Measurements from ENCODE around the gene SEPTIN5. TPM values are rescaled to one million over a fixed set of nuclear protein-coding genes. Genes with fewer than 3 reads are reported as not detected.
A peak's percentile ranks its signal among the peaks of the same experiment; 100 is the strongest.
"Not testable (repeated sequence)": the region's sequence is repeated elsewhere in the genome, so short reads cannot be mapped to it uniquely, and the experiment has no call there.

The SEPTIN5 gene
- total RNA-seq, 1 donor from 2014 or later: 7.3 TPM

- DNase-seq (ENCODE audit: low read depth) (no peak), FAIRE-seq (no peak)
- peaks cover 12% of the 10 kb centered on the region for H3K27me3 Mint-ChIP-seq (ENCODE audit: low read depth, unreplicated experiment)
- Histone ChIP-seq H3K4me1 (ENCODE audit: insufficient read depth, low read length) (peaks cover 5% of the 10 kb centered on the region), H3K4me3 (ENCODE audit: insufficient read depth, low read depth, low read length) (no peak overlapping the region), H3K36me3 (ENCODE audit: insufficient read depth, low read length) (no peaks in the 10 kb centered on the region), H3K4me2 (ENCODE audit: low read length) (no peak overlapping the region), H3K27ac (ENCODE audit: low read depth, low read length) (no peak overlapping the region), H3K9me3 (ENCODE audit: insufficient read depth, low read depth, low read length) (no peaks in the 10 kb centered on the region), H3K9ac (ENCODE audit: low read length) (no peak overlapping the region), H3K27me3 (ENCODE audit: insufficient read depth, low read length) (no peaks in the 10 kb centered on the region), H4K20me1 (ENCODE audit: insufficient read depth, low read length) (no peaks in the 10 kb centered on the region), H2AFZ (ENCODE audit: low read depth, low read length) (no peak overlapping the region), H3K79me2 (ENCODE audit: insufficient read depth, low read length) (no peaks in the 10 kb centered on the region)
- H3K27ac Mint-ChIP-seq (ENCODE audit: unreplicated experiment): no peak overlapping the region
- H3K4me3 Mint-ChIP-seq (ENCODE audit: unreplicated experiment): no peak overlapping the region
- peaks cover 4% of the 10 kb centered on the region for H3K9me3 Mint-ChIP-seq (ENCODE audit: unreplicated experiment)
- no peak for TF ChIP-seq EZH2 (IDR thresholded peaks at IDR 0.05; ENCODE audit: insufficient read depth, low read length)
- TF ChIP-seq CTCF (IDR thresholded peaks at IDR 0.05; ENCODE audit: insufficient read depth, low read depth, low read length): no peak
- H3K36me3 Mint-ChIP-seq (ENCODE audit: low read depth, unreplicated experiment): no peaks in the 10 kb centered on the region
- peaks cover 4% of the 10 kb centered on the region for H3K4me1 Mint-ChIP-seq (ENCODE audit: low read depth, unreplicated experiment)
Observed at GRCh38 chr22:19696504-19697276, 17.6 kb upstream of the SEPTIN5 start.

GRCh38 chr22:19697871-19698270 lies 16.4 kb upstream of the SEPTIN5 start:
- not testable (repeated sequence) for H3K4me1 Mint-ChIP-seq (ENCODE audit: low read depth, unreplicated experiment); H3K27me3 ChIP-seq (ENCODE audit: insufficient read depth, low read length); H3K4me3 ChIP-seq (ENCODE audit: insufficient read depth, low read depth, low read length); H3K9me3 ChIP-seq (ENCODE audit: insufficient read depth, low read depth, low read length); H3K9me3 Mint-ChIP-seq (ENCODE audit: unreplicated experiment); H2AFZ ChIP-seq (ENCODE audit: low read depth, low read length); H3K36me3 Mint-ChIP-seq (ENCODE audit: low read depth, unreplicated experiment); H3K4me3 Mint-ChIP-seq (ENCODE audit: unreplicated experiment); H3K79me2 ChIP-seq (ENCODE audit: insufficient read depth, low read length); DNase-seq (ENCODE audit: low read depth); H3K27ac ChIP-seq (ENCODE audit: low read depth, low read length); H3K4me2 ChIP-seq (ENCODE audit: low read length); H3K9ac ChIP-seq (ENCODE audit: low read length); H3K4me1 ChIP-seq (ENCODE audit: insufficient read depth, low read length); FAIRE-seq; H3K36me3 ChIP-seq (ENCODE audit: insufficient read depth, low read length); H4K20me1 ChIP-seq (ENCODE audit: insufficient read depth, low read length); H3K27ac Mint-ChIP-seq (ENCODE audit: unreplicated experiment)
- peaks cover 19% of the 10 kb centered on the region for H3K27me3 Mint-ChIP-seq (ENCODE audit: low read depth, unreplicated experiment)

DNA sequence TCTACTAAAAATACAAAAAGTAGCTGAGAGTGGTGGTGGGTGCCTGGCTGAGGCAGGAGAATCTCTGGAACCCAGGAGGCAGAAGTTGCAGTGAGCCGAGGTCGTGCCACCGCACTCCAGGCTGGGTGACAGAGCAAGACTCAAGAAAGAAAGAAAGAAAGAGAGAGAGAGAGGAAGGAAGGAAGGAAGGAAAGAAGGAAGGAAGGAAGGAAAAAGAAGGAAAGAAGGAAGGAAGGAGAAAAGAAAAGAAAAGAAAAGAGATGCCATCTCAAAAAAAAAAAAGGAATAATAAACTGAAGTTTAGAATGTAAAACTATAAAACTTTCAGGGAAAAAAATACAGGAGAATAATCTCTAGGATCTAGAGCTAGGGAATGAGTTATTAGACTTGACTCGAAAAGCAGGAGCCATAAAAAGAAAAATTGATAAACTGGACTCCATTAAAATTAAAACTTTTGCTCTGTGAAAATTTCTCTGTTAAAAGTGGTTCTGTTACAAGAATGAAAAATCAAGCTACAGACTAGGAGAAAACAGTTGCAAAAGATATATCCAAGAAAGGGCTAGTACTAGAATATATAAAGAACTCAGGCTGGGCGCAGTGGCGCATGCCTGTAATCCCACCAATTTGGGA lies 13.4 kb upstream of the SEPTIN5 start:
- Histone ChIP-seq H3K4me2 (ENCODE audit: low read length) (no peak overlapping the region), H3K9me3 (ENCODE audit: insufficient read depth, low read depth, low read length) (no peaks in the 10 kb centered on the region), H3K4me1 (ENCODE audit: insufficient read depth, low read length) (no peaks in the 10 kb centered on the region), H3K4me3 (ENCODE audit: insufficient read depth, low read depth, low read length) (no peak overlapping the region), H3K27ac (ENCODE audit: low read depth, low read length) (no peak overlapping the region), H3K9ac (ENCODE audit: low read length) (no peak overlapping the region), H3K27me3 (ENCODE audit: insufficient read depth, low read length) (peaks cover 7% of the 10 kb centered on the region), H3K79me2 (ENCODE audit: insufficient read depth, low read length) (no peaks in the 10 kb centered on the region), H4K20me1 (ENCODE audit: insufficient read depth, low read length) (no peaks in the 10 kb centered on the region), H2AFZ (ENCODE audit: low read depth, low read length) (no peak overlapping the region), H3K36me3 (ENCODE audit: insufficient read depth, low read length) (no peaks in the 10 kb centered on the region)
- DNase-seq (ENCODE audit: low read depth) (no peak), FAIRE-seq (no peak)
- H3K27me3 Mint-ChIP-seq (ENCODE audit: low read depth, unreplicated experiment): peaks cover 28% of the 10 kb centered on the region
- peak overlapping the region; percentile 54 for H3K4me3 Mint-ChIP-seq (ENCODE audit: unreplicated experiment)
- no peak overlapping the region for H3K27ac Mint-ChIP-seq (ENCODE audit: unreplicated experiment)
- H3K4me1 Mint-ChIP-seq (ENCODE audit: low read depth, unreplicated experiment): no peaks in the 10 kb centered on the region
- H3K36me3 Mint-ChIP-seq (ENCODE audit: low read depth, unreplicated experiment): no peaks in the 10 kb centered on the region
- no peak for TF ChIP-seq EZH2 (IDR thresholded peaks at IDR 0.05; ENCODE audit: insufficient read depth, low read length)
- TF ChIP-seq CTCF (IDR thresholded peaks at IDR 0.05; ENCODE audit: insufficient read depth, low read depth, low read length): no peak
- H3K9me3 Mint-ChIP-seq (ENCODE audit: unreplicated experiment): peaks cover 4% of the 10 kb centered on the region

All from astrocyte (in vitro differentiated cells and primary cell).